SK-N-DZ (cell line): ENCODE data around the gene ANO9.
"Not testable (repeated sequence)": the region's sequence is repeated elsewhere in the genome, so short reads cannot be mapped to it uniquely, and the experiment has no call there.

Experiments used
- DNase-seq: peaks from one replicate; pipeline ENCODE4 v3.0.0-alpha.2; 2015; ENCODE audit warnings: low spot score

ANO9 gene

GRCh38 chr11:403761-404431 is 37.9 kb downstream of the ANO9 start:
- no peak for DNase-seq

- DNase-seq, result no peak
These were observed 38.6 kb downstream of the ANO9 start for GRCh38 chr11:403021-403760.

- DNase-seq, result not testable (repeated sequence)
These were observed 40.6 kb downstream of the ANO9 start for GRCh38 chr11:401196-401595.

GRCh38 chr11:400241-400689 is 41.5 kb downstream of the ANO9 start:
- no peak for DNase-seq

DNA sequence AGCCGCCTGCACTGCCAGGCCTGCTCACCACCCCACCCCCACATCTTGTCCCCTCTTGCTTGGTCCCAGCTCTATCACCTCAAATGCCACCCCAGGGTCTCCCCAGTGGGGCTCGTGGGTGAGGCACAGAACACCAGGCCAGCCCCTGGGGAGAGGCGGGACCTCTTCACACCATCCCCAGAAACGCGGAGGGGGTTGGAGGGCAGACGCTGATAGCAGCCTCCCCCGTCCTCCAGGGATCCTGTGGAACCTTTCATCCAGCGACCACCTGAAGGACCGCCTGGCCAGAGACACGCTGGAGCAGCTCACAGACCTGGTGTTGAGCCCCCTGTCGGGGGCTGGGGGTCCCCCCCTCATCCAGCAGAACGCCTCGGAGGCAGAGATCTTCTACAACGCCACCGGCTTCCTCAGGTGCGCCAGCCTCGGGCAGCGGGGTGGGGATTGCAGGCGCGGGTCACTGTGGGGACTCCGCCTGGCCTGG is 42.0 kb downstream of the ANO9 start:
- DNase-seq, result no peak

DNA sequence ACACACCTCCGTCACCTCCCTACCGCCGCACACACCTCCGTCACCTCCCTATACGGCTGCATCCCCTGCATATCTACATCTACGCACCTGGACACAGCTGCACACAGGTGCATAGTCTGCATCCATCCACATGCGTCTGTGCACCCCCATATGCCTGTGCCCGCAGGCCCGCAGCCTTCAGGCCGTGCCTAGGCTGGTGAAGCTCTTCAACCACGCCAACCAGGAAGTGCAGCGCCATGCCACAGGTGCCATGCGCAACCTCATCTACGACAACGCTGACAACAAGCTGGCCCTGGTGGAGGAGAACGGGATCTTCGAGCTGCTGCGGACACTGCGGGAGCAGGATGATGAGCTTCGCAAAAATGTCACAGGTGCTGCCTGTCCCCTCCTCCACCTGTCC is 43.0 kb downstream of the ANO9 start:
- DNase-seq, result no peak

GRCh38 chr11:396948-397548 is 44.8 kb downstream of the ANO9 start:
- DNase-seq, result peak; percentile 85

DNA sequence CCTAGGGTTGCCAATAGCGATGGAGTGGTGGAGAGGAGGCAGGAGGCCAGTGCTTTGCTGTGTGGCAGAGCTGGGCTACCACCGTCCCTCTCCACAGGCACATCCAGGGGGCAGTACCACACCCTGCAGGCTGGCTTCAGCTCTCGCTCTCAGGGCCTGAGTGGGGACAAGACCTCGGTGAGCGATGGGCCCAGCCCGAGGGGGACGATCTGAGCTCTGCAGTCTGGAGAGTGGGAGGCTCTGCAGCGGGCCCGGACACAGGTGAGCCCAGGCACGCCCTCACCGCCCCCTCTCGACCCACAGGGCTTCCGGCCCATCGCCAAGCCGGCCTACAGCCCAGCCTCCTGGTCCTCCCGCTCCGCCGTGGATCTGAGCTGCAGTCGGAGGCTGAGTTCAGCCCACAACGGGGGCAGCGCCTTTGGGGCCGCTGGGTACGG is 45.3 kb downstream of the ANO9 start:
- peak; percentile 70 for DNase-seq

- no peak for DNase-seq
These were observed 45.9 kb downstream of the ANO9 start for GRCh38 chr11:395866-396265.

GRCh38 chr11:394858-395655 is 46.8 kb downstream of the ANO9 start:
- no peak for DNase-seq

DNA sequence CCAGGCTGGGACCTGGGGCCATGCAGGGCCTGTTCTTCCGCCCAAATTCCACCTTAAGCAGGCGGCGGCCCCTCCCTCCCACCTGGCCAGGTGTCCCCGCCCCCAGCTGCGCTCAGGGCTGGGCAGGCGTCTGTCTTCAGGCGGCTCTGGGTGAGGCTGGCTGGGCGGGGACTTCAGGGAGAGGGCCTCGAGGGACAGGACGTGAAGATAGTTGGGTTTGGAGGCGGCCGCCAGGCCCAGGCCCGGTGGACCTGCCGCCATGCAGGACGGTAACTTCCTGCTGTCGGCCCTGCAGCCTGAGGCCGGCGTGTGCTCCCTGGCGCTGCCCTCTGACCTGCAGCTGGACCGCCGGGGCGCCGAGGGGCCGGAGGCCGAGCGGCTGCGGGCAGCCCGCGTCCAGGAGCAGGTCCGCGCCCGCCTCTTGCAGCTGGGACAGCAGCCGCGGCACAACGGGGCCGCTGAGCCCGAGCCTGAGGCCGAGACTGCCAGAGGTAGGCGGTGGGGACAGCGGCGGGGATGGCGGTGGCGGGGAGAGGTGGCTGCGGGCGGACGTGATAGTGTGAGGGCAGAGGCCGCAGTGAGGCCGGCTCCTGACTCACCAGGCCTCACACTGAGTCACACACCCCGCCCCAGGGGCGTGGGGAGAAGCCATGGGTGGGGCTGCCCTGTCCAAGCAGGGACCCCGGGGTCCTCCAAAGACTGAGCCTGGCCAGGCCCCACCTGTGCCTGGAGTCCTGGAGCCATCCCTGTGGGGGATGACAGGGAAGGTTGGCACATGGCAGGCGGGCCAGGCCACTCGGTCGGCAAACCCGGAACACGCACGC is 47.6 kb downstream of the ANO9 start, which contains the start of gene PKP3:
Gene PKP3, plus strand, starts transcription at position 176 of the 824 bp plus-strand sequence. Its CDS starts 84 bp downstream, at position 260.
- no peak for DNase-seq

DNA sequence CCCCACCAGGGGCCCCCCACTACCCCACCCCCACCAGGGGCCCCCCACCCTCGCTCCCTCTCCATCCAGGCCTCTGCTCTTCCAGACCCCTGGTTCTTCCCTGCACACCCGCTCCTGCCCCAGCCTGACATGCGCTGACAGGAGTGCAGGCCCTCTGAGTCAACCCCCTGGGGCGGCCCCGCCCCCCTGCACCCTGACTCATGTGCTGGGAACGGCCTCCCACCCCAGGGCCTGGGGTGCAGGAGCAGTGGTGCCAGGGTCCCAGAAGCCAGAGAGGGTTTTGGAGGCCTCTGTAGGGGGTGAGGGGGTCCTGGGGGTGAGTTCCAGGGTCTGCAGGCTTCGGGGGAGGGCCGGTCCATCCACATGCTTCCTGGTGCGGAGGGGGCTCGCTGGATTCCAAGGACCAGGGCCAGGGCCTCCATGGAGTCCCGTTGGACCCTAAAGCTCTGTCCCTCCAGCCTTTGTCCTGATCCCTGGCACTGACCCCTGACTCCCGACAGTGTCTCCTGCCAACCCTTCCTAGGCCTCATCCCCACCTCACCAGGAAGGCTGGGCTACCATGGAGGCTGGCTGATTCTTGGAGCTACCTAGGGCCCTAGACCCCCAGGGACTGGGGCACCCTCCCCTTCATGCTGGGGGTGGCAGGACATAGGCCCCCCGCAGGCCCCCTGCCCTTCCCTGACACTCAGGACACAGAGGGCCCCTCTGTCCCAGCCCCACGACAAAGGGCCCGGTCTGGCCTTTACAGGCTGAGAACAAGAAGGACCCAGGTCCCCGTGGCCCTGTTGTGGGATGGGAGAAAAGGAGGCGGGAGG is 48.4 kb downstream of the ANO9 start:
- no peak for DNase-seq

GRCh38 chr11:392102-392777 is 49.6 kb downstream of the ANO9 start:
- DNase-seq, result no peak

DNA sequence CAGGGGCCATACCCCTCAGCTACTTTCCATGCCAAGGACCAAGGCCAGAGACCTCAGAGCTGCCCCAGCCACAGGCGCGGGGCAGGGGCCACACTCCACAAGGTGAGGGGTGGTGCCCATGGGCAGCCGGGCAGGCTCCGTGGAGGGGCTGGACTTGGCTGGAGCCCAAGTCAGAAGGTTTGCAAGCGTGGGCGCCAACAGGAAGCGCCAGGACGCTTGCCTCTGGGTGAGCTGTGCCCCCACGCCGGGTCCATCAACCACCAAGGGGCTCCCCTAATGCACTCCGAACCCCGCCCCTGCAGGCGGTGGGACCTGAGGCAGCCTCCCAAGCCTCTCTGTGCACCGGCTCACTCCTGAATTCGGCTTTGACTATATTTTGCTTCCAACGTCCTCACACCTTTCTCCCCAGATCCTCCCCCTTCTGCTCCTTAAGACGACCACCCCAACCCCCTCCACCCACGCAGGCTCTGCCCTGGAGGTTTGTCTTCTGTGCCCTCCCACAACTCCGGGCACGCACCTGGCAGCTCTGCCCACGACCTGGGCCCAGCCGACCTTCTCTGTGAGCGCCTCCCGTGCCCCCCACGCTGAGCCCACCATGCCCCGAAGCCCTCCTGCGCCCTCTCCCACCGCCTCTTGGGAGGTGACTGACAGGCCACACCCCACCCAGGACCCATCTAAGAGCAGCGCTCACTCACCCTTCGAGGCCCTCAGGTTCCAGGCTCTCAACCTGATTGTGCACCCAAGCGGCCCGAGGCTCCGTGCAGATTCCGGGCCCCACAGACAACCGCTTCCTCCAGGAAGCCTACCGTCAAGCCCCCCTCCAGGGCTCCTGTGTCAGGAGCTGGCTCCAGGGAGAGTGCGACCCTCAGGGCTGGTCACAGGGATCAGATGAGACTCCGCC is 50.4 kb downstream of the ANO9 start:
- DNase-seq, result no peak

GRCh38 chr11:390175-390574 is 51.6 kb downstream of the ANO9 start:
- DNase-seq, result no peak

GRCh38 chr11:389369-389768 is 52.4 kb downstream of the ANO9 start:
- not testable (repeated sequence) for DNase-seq

DNA sequence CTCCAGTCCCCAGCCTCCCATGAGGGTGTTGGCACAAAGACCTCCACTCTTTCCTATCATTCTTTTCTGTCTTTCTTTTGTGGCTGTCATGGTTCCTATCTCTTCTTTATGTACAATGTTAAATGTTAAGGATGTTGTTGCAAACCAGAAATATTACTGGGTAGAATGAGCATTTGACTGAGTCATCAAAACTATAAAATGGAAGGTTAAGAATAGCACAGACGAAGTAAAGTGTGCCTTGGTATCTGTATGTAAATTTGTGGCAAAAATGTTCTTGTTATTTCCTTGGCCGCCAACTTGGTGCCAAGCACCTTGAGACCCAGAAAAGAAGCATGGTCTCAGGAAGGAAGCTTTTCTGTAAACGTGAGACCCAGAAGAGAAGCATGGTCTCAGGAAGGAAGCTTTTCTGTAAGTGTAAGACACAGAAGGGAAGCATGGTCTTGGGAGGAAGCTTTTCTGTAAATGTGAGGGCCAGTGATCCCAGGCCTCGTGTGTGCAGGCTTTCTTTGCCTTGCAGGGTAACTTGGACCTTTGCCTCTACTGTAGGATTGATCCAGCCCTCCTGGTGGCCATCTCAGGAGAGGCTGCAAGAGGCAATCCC is 54.5 kb downstream of the ANO9 start:
- DNase-seq, result no peak

GRCh38 chr11:386483-386882 is 55.3 kb downstream of the ANO9 start:
- no peak for DNase-seq
